Thymus (tissue), 11 donors: ENCODE measurements around the gene SLC1A7. TPM values are rescaled to one million over a fixed set of nuclear protein-coding genes. Genes with fewer than 3 reads are reported as not detected.

Source experiments
- DNase-seq, 9 donors: peaks; one replicate each; pipeline ENCODE4 v3.0.0-alpha.2; 2013; ENCODE audit warnings: low spot score in 9 of 9, low read depth in 6 of 9, missing footprints in 1 of 9
- H3K27ac ChIP-seq, 2 donors: one replicate each; pipeline ENCODE4 v1.5.1; 2013; ENCODE audit warnings: control low read depth in 1 of 2, low read depth in 1 of 2, low read length in 1 of 2, mild to moderate bottlenecking in 1 of 2, moderate library complexity in 1 of 2
- H3K27me3 ChIP-seq, 2 donors: one replicate each; pipeline ENCODE4 v1.5.1; 2013; ENCODE audit warnings: low read length in 1 of 2; ENCODE audit not compliant: control insufficient read depth in 2 of 2, insufficient read depth in 1 of 2
- H3K36me3 ChIP-seq, 2 donors: one replicate each; pipeline ENCODE4 v1.5.1; 2013; ENCODE audit warnings: low read length in 1 of 2, mild to moderate bottlenecking in 1 of 2, moderate library complexity in 1 of 2; ENCODE audit not compliant: control insufficient read depth in 2 of 2, insufficient read depth in 2 of 2
- H3K4me1 ChIP-seq, 2 donors: one replicate each; pipeline ENCODE4 v1.5.1; 2013; ENCODE audit warnings: low read length in 2 of 2; ENCODE audit not compliant: control insufficient read depth in 2 of 2, insufficient read depth in 2 of 2
- H3K4me3 ChIP-seq, 2 donors: one replicate each; pipeline ENCODE4 v1.5.1; 2013; ENCODE audit warnings: low read length in 2 of 2, control low read depth in 1 of 2, mild to moderate bottlenecking in 1 of 2
- H3K9me3 ChIP-seq, 2 donors: one replicate each; pipeline ENCODE4 v1.5.1; 2013; ENCODE audit warnings: low read length in 1 of 2, mild to moderate bottlenecking in 1 of 2; ENCODE audit not compliant: control insufficient read depth in 2 of 2, insufficient read depth in 1 of 2
- WGBS: extraction: QIAGEN DNeasy Blood & Tissue Kit; methylation state at CpG from one replicate; pipeline ENCODE4 v1.1.7; 2013; 5-methylcytosine and 5-hydroxymethylcytosine counted together
- polyA plus RNA-seq: library from polyadenylated mRNA; stranded (reverse); fragments of 200-250 nt; gene quantifications from one replicate; pipeline ENCODE4 v1.2.3, GENCODE V29; 2013
- total RNA-seq: library from RNA; stranded (reverse); fragments of 120-200 nt; gene quantifications from one replicate; pipeline ENCODE4 v1.2.4, GENCODE V29; 2013
- donor health status: healthy.

Gene SLC1A7
- total and polyA plus RNA-seq, 2 donors = under 0.01 to 0.07 TPM

- H3K27me3 ChIP-seq = no peaks in the 10 kb centered on the region
- H3K36me3 ChIP-seq = no peaks in the 10 kb centered on the region
- DNase-seq = no peak
- H3K4me3 ChIP-seq = no peak overlapping the region
- no peak overlapping the region for H3K27ac ChIP-seq
- H3K4me1 ChIP-seq = no peaks in the 10 kb centered on the region
- H3K9me3 ChIP-seq = peaks cover 0 to 30% of the 10 kb centered on the region in 2 donors
- 95% methylated on average over 33 of the region's 33 CpGs for WGBS
These were observed 49.6 kb downstream of the SLC1A7 start for GRCh38 chr1:53092659-53093450.

- no peaks in the 10 kb centered on the region for H3K27me3 ChIP-seq
- DNase-seq = no peak
- no peaks in the 10 kb centered on the region for H3K36me3 ChIP-seq
- 93% methylated on average over 26 of the region's 26 CpGs for WGBS
- H3K4me1 ChIP-seq = no peaks in the 10 kb centered on the region
- no peak overlapping the region for H3K4me3 ChIP-seq
- no peak overlapping the region for H3K27ac ChIP-seq
- H3K9me3 ChIP-seq = peaks cover 0 to 22% of the 10 kb centered on the region in 2 donors
These were observed 50.4 kb downstream of the SLC1A7 start for GRCh38 chr1:53091841-53092645.

GRCh38 chr1:53090227-53091147 lies 52.0 kb downstream of the SLC1A7 start:
- H3K4me1 ChIP-seq = no peaks in the 10 kb centered on the region
- H3K9me3 ChIP-seq = peaks cover 0 to 6% of the 10 kb centered on the region in 2 donors
- H3K36me3 ChIP-seq = no peaks in the 10 kb centered on the region
- no peak overlapping the region for H3K27ac ChIP-seq
- no peaks in the 10 kb centered on the region for H3K27me3 ChIP-seq
- WGBS = 88% methylated on average over 37 of the region's 37 CpGs
- DNase-seq = no peak
- H3K4me3 ChIP-seq = no peak overlapping the region

- Histone ChIP-seq H3K27ac (no peak overlapping the region), H3K4me3 (no peak overlapping the region), H3K9me3 (no peaks in the 10 kb centered on the region), H3K4me1 (no peaks in the 10 kb centered on the region), H3K27me3 (no peaks in the 10 kb centered on the region), H3K36me3 (no peaks in the 10 kb centered on the region)
- no peak for DNase-seq
- 97% methylated on average over 11 of the region's 11 CpGs for WGBS
These were observed 52.8 kb downstream of the SLC1A7 start for GRCh38 chr1:53089478-53090226.

GRCh38 chr1:53088616-53089300 lies 53.7 kb downstream of the SLC1A7 start:
- Histone ChIP-seq H3K36me3 (no peaks in the 10 kb centered on the region), H3K4me1 (no peaks in the 10 kb centered on the region), H3K9me3 (no peaks in the 10 kb centered on the region), H3K4me3 (no peak overlapping the region), H3K27me3 (no peaks in the 10 kb centered on the region), H3K27ac (no peak overlapping the region)
- 96% methylated on average over 19 of the region's 19 CpGs for WGBS
- DNase-seq = no peak

GRCh38 chr1:53087332-53088285 lies 54.8 kb downstream of the SLC1A7 start:
- no peak for DNase-seq
- peaks cover 0 to 9% of the 10 kb centered on the region in 2 donors for H3K4me1 ChIP-seq
- H3K36me3 ChIP-seq = no peaks in the 10 kb centered on the region
- no peaks in the 10 kb centered on the region for H3K9me3 ChIP-seq
- H3K27ac ChIP-seq = no peak overlapping the region
- H3K4me3 ChIP-seq = no peak overlapping the region
- no peaks in the 10 kb centered on the region for H3K27me3 ChIP-seq
- WGBS = 95% methylated on average over 27 of the region's 27 CpGs

GRCh38 chr1:53086491-53087070 lies 55.9 kb downstream of the SLC1A7 start:
- Histone ChIP-seq H3K36me3 (no peaks in the 10 kb centered on the region), H3K4me1 (peaks cover 0 to 9% of the 10 kb centered on the region in 2 donors), H3K27me3 (no peaks in the 10 kb centered on the region), H3K9me3 (no peaks in the 10 kb centered on the region), H3K27ac (no peak overlapping the region), H3K4me3 (no peak overlapping the region)
- DNase-seq = no peak
- WGBS = 92% methylated on average over 4 of the region's 4 CpGs
